Stimulated activated CD4-positive, alpha-beta T cell treated with anti-CD3 and anti-CD28 coated beads, Interleukin-15, amount 100 ng/mL, for 24 hours (primary cell): ENCODE results near the gene ADIRF.
"Not testable (repeated sequence)": the region's sequence is repeated elsewhere in the genome, so short reads cannot be mapped to it uniquely, and the experiment has no call there.

Experiments
- DNase-seq: peaks from one replicate; pipeline ENCODE4 v3.0.0-alpha.2; 2020

Gene ADIRF

DNA sequence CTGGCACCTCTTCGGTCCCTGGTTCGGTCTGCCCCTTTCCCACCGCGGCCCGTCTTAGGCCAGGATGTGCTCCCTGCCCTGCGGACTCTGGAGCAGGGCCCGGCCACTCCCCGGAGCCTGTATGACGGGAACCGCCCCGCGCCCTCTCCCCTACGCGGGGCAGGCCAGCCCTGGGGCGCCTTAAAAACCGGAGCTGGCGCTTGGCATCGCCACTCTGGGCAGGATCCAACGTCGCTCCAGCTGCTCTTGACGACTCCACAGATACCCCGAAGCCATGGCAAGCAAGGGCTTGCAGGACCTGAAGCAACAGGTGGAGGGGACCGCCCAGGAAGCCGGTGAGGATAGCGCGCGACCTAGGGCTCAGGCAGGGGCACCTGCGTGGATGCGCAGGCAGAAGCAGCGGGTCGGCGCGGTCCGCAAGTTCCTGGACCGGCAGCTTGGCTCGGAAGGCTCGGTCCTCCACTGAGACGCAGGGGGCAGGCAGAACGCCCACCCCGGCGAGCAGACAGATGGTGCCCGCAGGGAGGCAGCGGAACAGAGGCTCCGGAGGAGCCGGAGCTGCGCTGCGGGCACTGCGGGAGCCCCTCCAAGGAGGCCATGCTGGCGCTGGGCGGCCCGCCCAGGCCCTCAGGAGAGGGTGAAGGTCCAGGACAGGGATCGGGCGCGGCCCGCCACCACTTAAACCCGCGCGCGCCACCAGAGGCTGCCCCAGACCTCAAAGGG lies at the start of gene ADIRF:
ADIRF (plus strand) TSS at position 212 of the 723 bp plus-strand sequence; CDS start at position 275, 63 bp downstream.
- DNase-seq: no peak

DNA sequence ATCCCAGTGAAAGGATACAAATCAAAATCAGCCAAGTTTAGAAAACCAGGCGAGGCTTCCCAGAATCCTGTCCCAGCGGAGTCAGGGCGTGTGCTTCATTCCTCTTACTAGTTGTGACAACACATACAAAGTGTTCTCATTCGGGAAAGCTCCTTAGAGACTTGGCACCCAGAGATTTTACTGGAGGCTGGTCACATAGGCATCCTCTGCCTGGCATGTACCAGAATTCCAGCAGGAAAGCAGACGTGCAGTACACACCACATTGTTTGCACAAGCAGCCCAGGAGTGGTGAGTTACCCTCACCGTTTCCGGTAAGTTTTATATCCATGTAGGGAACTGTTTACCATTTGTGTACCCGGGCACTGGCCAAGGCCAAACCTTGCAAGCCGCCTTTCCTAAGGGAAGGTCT lies 45.7 kb upstream of the ADIRF start:
- no peak for DNase-seq

DNA sequence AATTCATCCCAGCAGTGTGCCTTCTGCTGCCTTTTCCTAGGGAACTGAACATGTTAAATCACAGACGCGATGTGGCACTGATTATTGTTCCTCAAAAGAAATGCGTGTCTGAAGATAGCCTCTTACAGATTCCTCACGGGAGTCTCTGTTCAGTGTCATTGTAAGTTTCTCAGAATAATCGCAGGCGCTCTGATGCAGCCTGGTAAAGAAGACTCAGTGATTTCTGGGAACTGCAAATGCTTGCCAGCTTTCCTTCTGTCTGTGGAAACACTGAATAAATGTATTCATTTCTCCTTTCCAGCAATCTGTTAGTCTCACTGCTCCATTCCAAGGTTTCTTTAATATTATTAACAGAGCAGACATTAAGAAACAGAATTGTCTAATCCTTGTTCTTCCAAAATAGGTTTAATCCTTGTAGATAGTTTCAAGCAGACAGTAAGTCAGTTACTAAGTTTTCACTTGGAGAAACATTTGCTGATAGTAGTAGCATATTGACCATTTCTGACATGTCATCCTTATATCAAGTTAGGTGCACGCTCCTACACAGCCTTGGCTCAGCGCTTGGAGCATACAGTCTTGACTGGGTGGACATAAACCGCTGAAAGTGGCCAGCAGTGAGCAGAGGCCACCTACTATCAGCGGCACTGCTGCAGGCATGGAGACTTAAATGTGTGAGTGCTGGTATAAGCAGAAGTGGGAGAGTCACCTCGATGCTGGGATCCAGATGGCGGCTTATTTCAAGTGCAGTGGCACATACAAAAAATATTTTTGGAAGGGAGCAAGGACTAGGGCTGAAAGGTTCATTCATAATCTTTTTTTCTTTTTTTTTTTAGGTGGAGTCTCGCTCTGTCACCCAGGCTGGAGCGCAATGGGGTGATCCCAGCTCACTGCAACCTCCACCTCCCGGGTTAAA lies 38.6 kb upstream of the ADIRF start:
- DNase-seq: no peak

DNA sequence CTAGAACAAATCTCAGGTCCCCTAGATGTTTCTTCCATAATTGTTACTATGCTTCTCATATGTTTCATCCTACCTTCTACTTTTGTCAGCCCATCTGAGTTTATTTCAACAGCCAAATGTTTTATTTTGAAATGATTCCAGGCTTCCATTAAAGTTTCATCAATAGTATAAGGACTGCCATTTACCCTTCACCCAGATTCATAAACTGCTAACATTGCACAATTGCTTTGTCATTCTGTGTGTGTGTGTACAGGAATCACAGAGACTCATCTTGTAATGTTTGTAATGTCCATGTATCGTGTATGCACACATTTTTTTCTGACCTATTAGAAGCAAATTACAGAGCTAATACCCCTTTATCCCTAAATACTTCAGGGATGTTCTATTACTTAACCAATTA lies 36.4 kb upstream of the ADIRF start:
- DNase-seq: no peak

DNA sequence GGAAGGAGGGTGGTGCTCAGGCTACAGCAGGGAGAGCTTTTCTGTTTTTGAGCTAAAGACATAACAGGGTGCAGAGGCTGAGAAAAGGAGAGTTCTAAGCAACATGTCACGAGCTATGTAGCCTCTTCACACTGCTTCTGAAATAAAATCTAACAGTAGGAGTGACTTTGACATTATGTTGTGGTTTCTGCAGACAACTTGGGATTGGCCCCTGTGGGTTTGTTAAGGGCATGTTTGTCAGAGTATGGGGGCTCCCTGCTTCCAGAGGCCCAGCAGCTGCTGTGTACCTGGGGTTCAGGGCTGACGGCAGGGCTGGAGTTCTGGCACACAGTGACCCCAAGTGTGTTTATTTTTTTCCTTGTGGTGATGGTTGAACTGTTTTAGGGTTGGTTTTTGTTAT lies 35.6 kb upstream of the ADIRF start:
- DNase-seq: no peak

DNA sequence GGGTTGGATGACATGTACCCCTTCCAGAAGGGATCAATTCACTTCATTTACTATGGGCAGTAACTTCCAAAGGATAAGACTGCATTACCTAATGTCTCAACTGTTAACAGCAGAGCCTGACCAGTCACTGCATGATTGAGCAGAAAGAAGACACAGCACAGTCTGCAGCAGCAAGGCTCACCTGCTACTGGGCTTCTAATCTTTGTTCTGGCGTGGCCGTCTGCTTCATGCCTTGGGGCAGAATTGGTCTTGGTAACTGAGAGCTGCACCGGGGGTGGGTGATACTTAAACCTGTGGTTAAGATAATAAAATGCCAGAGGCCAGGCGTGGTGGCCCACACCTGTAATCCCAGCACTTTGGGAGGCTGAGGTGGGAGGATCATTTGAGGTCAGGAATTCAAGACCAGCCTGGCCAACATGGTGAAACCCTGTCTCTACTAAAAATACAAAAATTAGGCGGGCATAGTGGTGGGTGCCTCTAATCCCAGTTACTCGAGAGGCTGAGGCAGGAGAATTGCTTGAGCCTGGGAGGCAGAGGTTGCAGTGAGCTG lies 34.0 kb upstream of the ADIRF start:
- DNase-seq: not testable (repeated sequence)

DNA sequence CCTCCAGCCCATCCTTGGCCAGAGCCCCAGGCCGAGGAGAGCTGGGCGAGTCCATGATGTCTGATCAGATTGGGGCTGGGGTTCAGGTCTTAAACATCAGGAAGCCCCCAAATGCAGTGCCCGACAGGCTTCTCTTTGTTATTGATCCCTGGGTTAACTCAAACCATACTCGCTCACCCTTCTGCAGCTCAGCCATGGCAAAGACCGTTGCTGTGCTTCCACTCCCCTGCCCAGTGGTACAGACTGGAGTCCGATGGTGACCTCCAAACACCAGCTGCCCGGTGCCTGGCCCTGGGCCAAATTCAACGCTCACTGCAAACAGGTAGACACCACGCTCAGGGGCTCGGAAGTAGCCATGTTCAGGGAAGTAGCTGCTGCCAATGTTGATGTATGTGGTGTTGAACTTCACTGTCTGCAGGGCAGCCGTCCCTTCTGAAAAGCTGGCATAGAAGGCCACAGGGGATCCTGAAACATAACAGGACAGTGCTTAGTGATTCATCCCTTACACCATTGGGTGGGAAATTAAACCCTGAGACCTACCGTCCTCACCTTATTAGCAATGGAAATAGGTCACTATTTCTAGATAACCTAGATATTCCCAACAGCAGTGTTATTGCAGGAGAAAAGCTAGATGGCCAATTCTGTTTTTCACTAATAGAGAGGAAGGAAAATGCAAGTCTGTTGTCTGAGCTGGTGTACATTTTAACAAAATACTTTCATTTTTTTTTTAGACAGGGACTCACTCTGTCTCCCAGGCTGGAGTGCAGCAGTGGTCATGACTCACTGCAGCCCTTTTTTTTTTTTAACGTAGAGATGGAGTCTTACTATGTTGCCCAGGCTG lies 31.4 kb upstream of the ADIRF start:
- DNase-seq: no peak

DNA sequence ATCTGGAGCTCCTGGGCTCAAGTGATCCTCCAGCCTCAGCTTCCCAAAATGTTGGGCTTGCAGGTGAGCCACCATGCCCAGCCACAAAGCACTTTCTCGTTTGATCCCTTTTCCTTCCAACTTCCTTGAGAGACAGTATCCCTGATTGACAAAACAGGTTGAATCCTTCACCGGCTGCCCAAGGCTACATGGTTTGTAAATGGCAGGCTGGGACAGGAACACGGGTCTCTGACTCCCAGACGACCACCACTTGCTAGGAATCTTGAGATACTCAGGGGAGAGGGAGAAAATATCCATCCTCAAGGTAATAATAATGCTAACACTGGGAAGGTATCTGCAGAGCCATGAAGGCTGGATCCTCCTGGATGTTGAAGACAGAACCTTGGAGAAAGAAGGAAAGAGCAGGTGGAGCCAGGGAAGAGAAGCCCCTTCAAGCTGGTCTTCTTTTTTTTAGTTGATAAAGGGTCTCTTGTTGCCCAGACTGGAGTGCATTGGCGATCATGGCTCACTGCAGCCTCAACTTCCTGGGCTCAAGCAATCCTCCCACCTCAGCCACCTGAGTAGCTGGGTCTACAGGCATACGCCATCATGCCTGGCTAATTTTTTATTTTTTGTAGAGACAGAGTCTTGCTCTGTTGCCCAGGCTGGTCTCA lies 30.7 kb upstream of the ADIRF start:
- no peak for DNase-seq

DNA sequence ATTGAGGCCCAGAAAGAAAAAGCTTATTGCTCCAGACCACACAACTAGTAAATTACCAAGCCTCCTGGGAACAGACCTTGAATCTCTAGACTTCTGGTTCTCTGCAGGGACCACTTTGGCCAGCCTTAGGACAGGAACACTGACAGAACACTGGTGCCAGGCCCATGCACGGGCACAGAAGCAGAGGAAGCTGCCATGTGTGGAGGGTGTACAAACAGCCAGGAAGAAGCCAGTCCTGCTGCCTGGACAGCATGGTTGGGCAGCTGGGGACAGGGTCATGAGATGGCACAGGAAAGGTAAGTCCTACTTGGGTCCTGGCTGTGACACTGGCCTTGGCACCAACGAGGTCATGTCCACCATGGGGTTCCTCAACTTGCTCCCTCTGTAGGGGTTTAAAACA lies 30.0 kb upstream of the ADIRF start:
- no peak for DNase-seq

DNA sequence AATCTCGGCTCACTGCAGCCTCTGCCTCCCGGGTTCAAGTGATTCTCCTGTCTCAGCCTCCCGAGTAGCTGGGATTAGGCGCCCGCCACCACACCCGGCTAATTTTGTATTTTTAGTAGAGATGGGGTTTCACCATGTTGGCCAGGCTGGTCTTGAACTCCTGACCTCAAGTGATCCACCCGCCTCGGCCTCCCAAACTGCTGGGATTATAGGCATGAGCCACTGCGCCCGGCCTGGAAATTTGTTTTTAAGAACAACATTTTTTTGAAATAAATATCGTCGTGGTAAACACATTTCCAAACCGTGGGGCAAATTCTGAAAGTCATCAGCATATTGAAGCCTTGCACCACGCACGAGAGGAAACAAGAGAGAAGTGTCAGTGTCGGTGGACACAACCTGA lies 28.2 kb upstream of the ADIRF start:
- not testable (repeated sequence) for DNase-seq

DNA sequence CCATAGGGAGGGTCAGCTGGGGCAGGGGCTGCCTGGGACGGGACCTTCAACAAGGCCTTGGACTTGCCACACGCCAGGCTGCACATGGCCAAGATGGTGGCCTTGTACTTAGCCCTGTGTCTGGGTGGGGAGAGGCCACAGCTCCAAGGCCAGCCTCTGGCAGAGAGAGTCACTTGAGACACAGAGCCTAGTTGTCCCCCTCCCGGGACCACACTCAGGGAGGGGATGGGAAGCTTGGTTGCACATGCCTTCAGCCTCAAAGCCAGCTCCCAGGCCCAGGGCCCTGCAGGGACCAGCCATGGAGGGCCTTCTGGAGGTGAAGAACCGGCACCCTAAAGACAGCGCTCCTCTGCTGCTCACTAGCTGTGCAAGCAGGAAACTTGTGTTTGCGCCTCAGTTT lies 27.6 kb upstream of the ADIRF start:
- DNase-seq: no peak

DNA sequence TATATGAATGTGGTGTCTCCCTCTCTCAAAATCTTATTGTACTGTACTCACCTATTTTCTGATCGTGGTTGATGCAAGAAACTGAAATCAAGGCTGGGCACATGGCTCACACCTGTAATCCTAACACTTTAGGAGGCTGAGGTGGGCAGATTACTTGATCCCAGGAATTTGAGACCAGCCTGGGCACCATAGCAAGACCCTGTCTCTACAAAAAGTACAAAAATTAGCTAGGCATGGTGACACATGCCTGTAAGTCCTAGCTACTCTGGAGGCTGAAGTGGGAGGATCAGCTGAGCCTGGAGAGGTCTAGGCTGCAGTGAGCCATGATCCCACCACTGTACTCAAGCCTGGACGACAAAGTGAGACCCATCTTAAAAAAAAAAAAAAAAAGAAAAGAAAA lies 26.9 kb upstream of the ADIRF start:
- no peak for DNase-seq

DNA sequence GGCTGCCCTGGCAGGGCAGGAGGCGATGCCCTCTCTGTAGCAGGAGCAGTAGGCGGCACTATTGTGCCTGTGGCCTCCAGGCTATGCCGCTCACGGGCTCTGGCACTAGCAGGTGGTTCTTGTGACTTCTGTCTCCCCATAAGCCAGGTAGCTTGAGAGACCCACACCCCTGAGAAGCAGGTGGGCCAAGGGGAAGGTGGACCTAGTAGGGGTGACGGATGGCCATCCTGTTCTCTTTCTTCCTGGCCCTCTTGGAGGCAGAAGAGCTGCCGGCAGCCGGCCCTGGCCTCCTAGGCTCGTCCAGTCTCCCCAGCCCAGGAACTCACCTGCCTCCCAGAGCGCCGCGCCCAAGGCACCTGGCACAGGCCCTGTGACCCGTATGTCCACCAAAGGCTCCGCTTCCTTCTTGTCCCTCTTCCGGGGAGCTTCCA lies 26.3 kb upstream of the ADIRF start:
- DNase-seq: no peak

DNA sequence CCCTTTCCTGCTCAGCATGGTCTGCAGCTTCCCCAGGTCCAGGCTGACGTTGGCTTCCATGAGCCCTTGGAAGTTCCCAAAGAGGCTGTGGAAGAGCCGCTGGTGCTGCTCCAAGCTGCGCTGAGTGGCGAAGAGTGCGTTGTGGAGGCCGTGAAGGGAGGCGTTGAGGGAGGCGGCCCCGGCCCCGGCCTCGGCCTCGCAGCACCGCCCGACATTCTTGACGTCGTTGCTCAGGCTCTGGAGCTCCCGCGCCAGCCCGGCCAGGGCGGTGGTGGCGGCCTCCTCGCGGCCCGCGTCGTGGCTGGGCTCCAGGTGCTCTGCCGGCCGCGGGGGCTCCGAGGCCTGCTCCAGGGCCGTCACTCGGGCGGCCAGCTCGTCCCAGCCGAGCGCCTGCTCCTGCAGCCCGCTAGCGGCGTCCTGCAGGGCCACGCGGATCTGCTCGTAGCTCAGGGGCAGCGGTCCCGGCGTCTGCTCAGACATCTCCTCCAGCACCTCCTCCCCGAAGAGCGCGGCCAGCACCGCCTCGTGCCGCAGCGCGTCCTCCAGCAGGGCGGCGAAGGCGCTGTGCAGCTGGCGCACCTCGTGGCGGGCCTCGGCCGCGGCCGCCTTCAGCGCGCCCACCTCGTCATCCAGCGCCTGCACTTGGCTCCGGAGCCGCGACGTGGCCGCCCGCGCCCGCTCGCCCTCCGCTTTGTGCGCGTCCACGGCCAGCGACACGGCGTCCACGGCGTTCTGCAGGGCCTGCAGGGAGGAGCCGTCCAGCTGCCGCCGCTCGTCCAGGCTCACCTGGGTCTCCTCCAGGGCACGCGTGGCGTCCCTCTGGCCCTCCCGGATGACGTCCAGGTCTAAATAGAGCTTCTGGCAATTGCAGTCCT lies 25.6 kb upstream of the ADIRF start:
- DNase-seq: no peak

DNA sequence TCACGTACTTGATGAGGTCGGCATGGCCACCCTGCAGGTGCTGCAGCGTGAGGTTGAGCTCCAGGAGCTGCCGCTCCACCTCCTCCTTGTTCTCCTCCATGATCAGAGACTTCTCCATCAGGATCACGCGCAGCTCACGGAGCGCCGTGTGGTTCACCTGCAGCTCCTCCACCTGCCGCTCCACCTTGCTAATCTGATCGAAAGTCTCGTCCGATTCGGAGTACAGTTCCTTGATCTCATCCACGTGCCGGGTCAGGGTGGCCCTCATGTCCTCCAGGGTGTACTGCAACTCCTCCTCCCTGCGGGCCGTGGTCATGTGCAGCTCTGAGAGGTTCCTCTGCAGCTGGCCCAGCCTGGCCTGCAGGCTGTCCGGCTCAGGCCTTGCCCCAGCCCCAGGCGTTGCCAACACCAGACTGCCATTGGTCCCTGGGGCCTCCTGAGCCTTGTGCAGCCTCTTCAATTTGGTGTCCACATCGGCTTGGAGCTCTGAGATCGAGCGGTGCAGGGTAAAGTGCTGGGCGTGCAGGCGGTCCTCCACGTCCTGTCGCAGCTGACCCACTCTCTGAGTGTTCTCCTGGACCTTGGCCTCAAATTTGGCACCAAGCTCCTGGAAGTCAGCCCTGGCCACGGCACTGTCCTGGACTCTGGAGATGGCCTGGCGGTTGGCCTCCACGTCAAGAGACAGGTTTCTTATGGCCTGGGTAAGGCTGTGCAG lies 24.8 kb upstream of the ADIRF start:
- DNase-seq: no peak

DNA sequence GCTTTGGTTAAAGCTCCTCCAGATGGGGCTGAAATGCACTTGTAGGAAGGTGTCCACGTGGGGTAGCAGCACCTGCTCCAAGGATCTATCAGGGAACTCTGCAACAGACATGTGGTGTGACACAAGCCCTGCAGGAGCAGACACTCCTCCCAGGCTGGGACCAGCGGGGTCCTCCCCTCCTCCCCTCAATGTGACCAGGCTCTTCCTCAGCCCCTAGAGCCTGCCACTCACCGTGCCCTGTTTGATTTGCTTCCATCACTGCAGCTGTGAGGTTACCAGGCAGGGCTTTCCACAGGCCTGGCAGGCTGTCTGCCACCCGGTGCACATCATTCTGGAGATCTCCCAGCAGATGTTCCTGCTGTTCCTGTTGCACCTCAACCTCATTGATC lies 24.3 kb upstream of the ADIRF start:
- no peak for DNase-seq

DNA sequence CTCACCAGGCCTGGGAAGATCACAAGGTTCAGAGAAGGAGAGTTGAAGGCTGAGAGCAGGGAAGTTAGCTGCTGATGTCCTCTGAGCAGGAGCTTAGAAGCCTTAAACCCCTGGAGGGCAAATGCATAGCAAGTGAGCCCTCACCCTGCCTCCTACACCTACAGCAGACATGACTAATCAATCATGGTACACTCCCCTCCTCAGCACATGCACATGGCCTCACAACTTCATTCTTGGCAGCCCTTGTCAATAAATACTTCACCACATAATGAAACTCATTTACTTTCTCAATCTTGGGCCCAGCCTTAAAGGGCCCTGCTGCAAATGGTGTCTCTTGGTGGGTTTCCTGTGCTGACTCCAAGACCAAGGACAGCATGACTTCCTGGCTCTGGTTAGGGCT lies 23.8 kb upstream of the ADIRF start:
- no peak for DNase-seq

DNA sequence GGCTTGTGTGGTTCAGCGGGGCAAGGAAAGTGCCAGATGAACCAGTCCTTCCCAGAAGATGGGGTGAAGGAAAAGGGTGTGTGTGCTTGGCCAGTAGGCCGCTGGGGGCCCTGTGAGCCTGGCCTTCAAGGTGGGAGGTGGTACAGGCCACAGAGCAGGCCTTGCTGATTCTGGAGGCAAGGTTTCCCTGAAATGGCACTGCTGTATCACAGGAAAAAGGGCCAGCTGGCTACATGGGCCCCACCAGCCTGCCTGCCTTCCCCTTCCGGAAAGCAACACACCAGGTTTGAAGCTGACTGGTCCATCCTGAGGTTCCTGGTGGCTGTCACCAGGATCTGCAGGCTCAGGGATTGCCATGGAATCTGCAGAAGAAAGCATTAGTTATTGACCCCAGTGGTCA lies 23.4 kb upstream of the ADIRF start:
- DNase-seq: no peak

DNA sequence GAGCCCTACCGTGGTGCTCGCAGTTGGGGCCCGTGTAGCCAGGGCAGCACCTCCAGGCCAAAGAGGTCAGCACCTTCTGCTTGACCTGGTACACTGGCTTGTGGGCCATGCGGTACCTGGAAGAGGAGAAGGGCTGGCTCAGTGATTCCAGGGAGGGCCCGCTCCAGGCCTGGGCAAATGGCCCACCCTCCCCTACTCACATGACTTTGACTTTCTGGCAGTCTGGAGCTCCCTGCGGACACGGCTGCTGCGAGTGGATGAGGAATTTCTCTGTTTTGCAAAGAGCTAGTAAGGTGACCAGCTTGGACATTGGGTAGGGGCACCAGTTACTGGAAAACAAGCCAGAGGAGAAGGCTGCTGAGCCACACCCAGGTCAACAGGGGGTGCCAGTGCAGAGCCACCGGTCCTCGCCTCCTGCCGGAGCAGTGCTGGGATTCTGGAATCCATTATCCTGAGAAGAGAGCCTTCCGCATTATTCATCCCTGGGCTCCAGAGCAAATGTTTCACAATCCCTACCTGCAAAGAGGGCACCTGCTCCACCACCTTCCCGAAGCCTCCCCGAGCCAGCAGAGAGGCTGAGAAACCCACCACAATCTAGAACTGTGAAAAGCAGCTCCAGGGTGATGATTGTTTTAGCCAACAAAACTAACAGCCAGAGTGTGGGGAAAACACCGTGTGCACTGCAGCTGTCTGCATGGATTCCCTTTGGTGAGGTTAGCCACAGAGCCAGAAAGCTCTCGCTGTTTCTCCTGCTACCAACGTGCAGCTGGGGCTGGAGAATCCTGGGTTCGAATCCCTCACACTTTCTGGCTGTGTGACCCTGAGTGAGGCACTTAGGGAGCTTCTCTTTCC lies 22.7 kb upstream of the ADIRF start:
- DNase-seq: no peak
